GM18873 (cell line): Measurements from ENCODE around the gene FRMD1.

ENCODE experiments used
- ATAC-seq: cut with Tn5 transposase; IDR thresholded peaks from one replicate; pipeline ENCODE4 v1.9.1; 2021; ENCODE audit warnings: mild to moderate bottlenecking, moderate library complexity, moderate number of reproducible peaks; ENCODE audit not compliant: unreplicated experiment, low FRiP score

The FRMD1 gene

DNA sequence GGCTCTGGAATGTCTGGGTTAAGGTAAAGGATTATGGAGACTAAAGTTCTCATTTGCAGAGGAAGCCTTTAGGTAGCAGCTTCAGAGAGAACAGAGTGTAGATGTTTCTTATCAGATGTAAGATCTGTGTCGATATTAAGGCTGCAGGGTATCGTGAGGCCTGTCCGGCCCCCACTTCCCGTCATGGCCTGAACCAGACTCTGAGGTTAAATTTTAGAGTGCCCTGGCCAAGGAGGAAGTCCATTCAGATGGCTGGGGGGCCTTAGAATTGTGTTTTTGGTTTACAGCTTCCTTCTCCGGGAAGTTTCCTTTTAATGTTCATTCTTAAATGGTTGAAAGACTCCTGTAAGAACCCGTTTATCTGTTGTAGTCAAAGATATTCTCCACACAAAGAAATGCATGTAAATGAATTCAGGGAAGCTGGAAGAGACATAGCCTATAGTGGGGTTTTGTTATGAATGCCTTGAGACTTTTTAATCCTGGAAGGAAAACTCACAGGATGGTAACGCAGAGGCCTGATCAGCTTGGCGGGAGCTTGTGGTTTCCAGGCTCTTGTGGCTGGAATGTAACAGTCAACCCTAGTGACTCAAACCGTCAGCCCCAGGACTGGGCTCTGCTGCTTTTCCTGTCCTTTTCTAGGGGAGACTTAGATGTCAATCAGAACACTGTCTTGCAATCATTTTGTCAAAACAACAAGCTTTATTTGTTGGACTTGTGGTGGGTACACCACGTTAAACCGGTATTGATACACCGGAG is 46.8 kb downstream of the FRMD1 start:
- no peak for ATAC-seq

DNA sequence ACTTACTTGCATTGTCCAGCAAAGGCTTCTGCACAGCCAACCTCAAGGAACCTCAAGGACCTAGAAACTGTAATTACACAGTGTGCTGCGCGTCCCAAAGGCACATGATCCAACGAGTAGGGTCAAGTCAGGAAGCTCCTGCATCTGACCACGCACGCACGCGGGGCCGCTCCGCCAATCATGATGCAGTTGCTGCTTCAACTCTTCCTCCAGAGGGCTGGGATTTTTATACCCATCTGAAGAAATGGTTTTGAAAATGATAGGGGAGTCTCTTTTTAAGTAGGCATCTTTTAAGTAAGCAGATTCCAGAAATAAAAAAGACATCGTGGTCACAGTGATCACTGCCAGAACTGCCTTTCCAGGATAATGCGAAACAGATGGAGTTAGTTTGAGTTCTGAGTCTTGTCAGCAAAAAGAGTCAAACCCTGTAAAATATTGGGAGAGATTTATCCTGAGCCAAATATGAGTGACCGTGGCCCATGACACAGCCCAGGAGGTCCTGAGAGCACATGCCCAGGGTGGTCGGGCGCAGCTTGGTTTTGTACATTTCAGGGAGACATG is 47.5 kb downstream of the FRMD1 start:
- ATAC-seq, result no peak

DNA sequence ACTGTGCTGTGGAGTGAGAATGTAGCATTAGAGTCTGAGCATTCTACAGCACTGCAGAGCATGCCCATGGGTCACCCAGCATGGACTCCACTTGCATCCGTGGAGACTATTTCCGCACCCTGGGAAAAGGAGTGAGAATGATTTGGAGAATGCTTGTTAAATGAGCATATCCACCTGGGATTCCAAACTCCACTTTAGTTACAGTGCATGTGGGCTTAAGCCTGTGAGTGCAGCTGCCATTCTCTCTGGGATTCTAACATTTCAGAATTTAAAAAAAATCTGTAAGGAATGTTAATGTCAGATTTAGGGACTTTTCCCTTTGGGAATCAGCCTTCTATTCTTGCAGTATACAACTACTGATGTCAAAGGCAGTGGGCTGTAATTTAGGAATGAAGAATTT is 48.1 kb downstream of the FRMD1 start:
- no peak for ATAC-seq

DNA sequence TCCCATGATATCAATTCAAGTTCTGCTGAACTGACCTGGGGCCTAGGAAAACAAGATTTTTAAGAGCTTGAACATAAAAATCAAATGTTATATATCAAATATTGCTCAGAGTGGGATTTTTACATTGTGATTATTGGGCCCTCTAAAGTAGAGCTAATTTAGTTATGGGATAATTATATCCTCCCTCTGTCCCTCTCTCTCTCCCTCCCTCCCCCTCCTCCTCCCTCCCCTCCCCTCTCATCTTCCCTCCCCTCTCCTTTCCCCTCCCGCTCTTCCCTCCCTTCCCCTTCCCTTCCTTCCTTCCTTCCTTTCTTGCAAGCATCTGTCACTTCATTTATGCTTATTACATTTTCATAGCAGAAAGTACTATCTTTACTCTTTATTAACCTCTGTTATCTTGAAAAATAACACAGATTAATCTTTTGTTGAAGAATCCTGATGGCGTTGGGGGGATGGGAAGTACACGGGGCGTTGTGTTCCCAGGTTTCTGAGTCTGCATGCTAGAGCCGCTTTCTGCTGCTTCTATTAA is 48.7 kb downstream of the FRMD1 start:
- ATAC-seq, result no peak

GRCh38 chr6:168029459-168030217 is 49.4 kb downstream of the FRMD1 start:
- ATAC-seq, result no peak

DNA sequence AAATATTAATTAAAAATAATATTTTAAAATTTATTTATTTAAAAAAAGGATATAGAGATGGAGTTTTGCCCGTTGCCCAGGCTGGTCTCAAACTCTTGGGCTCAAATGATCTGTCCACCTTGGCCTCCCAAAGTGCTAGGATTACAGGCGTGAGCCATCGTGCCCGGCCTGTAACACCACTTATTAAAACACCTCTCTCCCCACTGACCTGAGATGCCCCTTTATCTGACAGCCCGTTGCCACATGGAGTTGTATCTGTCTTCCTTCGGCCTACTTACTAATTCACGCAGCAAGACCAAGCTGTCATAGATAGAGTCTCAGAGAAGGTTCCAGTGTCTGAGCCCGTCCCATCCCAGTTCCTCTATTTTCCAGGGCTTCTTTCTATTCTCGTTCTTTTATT is 50.8 kb downstream of the FRMD1 start:
- no peak for ATAC-seq

GRCh38 chr6:168027521-168027920 is 51.5 kb downstream of the FRMD1 start:
- ATAC-seq, result no peak

- ATAC-seq, result no peak
Observed at GRCh38 chr6:168026925-168027324, 52.1 kb downstream of the FRMD1 start.

- no peak for ATAC-seq
Observed at GRCh38 chr6:168025831-168026710, 52.9 kb downstream of the FRMD1 start.

GRCh38 chr6:168024951-168025510 is 54.0 kb downstream of the FRMD1 start:
- ATAC-seq, result no peak

- no peak for ATAC-seq
Observed at GRCh38 chr6:168022488-168023321, 56.3 kb downstream of the FRMD1 start.

GRCh38 chr6:168021581-168021980 is 57.4 kb downstream of the FRMD1 start:
- ATAC-seq, result no peak

- ATAC-seq, result no peak
Observed at GRCh38 chr6:168020242-168020641, 58.8 kb downstream of the FRMD1 start.

DNA sequence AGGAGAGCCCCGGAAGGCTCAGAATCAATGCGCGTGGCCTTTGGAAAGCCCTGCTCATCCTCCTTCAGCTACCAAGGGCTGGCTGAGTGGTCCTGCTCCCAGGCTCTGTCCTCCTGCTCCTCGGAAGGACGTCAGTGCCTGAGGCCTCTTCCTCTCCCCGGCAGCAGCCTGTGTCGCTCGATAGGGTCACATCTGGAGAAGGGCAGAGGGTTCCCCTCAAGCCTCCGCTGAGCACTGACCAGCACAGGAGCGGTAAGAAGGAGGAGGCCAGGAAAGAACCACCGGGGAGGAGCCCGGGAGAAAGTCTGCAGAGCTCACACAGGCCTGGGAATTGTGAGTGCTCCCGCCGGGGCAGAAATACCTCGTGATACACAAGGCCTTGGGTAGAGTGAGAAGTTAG is 60.3 kb downstream of the FRMD1 start:
- no peak for ATAC-seq

DNA sequence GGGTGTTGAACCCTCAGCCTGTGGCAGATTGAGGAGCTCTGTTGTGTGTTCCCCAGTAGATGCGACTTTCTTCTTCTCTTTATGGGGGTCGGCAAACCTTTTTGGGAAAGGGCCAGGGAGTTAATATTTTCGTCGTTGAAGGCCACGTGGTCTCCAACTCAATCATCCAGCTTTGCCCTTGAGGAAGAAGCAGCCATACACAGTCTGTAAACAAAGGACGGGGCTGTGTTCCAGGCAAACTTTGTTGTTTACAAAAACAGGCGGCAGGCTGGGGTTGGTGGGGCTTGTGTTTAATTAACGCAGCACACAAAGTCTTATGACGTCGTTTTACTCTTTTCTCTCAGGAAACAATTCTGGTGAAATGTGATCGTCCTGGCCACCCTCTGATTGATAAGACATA is 61.4 kb downstream of the FRMD1 start:
- ATAC-seq, result no peak

GRCh38 chr6:168016721-168017525 is 62.1 kb downstream of the FRMD1 start:
- ATAC-seq, result no peak

GRCh38 chr6:168016176-168016620 is 62.8 kb downstream of the FRMD1 start:
- no peak for ATAC-seq

DNA sequence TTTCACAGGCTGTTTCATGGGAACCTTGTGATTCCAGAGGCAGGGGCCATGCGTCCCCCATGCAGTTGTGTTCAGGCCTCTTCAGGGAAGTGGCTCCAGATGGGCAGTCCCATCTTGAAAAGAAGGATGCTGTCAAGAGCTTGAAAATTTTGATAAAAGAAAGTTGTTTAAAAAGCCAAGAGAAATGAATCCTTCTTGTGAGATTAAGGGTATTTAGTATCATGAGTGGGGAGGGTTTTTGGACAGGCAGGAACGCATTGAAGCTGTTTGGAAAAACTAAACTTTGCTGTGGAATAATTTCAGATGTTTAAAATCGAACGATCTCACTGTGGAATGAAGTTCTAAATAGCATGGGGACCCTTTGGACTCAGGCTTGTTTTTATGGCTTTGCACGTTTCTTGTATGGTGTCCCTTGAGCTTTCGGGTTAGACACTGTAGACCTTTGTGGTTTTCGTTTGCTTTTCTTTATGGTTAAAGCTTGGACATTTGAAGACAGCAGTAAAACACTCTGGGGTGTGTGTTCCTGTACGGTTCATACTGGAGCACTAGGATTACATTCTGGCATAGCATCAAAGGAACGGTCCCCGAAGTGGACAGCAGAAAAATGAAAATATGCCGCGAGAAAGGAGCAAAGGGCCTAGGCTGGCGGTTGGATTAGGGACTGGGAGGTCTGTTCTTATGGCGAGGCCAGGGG is 63.4 kb downstream of the FRMD1 start:
- ATAC-seq, result no peak
